ENCODE measurements around the gene STAG1.

STAG1 gene

GRCh38 chr3:136296960-136297359, 455.2 kb downstream of the STAG1 start:
- Histone ChIP-seq H3K9me3 (ENCODE audit: insufficient read depth, low read depth, low read length) (no peaks in the 10 kb centered on the region), H3K27me3 (ENCODE audit: insufficient read depth, low read length) (no peaks in the 10 kb centered on the region), H3K4me1 (ENCODE audit: insufficient read depth, low read length) (peaks cover 14% of the 10 kb centered on the region), H3K9ac (ENCODE audit: low read depth, low read length) (no peak overlapping the region), H3K36me3 (ENCODE audit: insufficient read depth, low read depth, low read length) (peaks cover 70% of the 10 kb centered on the region), H3K4me3 (ENCODE audit: low read length) (no peak overlapping the region), H3K27ac (ENCODE audit: low read length) (no peak overlapping the region)

- H3K4me3 ChIP-seq (ENCODE audit: low read length): no peak overlapping the region
- H3K36me3 ChIP-seq (ENCODE audit: insufficient read depth, low read depth, low read length): peaks cover 44% of the 10 kb centered on the region
- H3K4me1 ChIP-seq (ENCODE audit: insufficient read depth, low read length): peaks cover 14% of the 10 kb centered on the region
- no peaks in the 10 kb centered on the region for H3K9me3 ChIP-seq (ENCODE audit: insufficient read depth, low read depth, low read length)
- H3K9ac ChIP-seq (ENCODE audit: low read depth, low read length): no peak overlapping the region
- H3K27me3 ChIP-seq (ENCODE audit: insufficient read depth, low read length): no peaks in the 10 kb centered on the region
- H3K27ac ChIP-seq (ENCODE audit: low read length): no peak overlapping the region
Measured at GRCh38 chr3:136294176-136294575, 458.0 kb downstream of the STAG1 start.

- no peaks in the 10 kb centered on the region for H3K9me3 ChIP-seq (ENCODE audit: insufficient read depth, low read depth, low read length)
- H3K4me1 ChIP-seq (ENCODE audit: insufficient read depth, low read length): peaks cover 14% of the 10 kb centered on the region
- H3K4me3 ChIP-seq (ENCODE audit: low read length): no peak overlapping the region
- peaks cover 37% of the 10 kb centered on the region for H3K36me3 ChIP-seq (ENCODE audit: insufficient read depth, low read depth, low read length)
- no peak overlapping the region for H3K27ac ChIP-seq (ENCODE audit: low read length)
- no peak overlapping the region for H3K9ac ChIP-seq (ENCODE audit: low read depth, low read length)
- no peaks in the 10 kb centered on the region for H3K27me3 ChIP-seq (ENCODE audit: insufficient read depth, low read length)
Measured at GRCh38 chr3:136293279-136293678, 458.9 kb downstream of the STAG1 start.

DNA sequence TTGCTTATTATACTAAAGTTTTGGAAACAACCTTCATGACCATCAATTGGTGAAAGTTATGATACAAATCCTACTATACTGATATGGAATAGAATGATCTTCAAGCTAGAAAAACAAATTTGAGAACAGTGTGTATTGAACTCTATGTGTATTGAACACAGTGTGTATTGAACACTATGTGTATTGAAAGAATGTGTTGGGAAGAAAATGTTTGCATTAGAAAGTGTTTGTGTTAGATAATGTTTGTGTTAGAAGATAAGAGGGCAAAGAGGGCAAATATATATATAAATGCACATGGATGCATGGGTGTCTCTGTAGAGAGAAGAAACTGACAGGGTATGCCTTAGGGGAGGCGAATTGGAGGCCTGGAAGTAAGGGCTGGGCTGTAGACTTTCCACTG, 459.7 kb downstream of the STAG1 start:
- peaks cover 30% of the 10 kb centered on the region for H3K36me3 ChIP-seq (ENCODE audit: insufficient read depth, low read depth, low read length)
- no peaks in the 10 kb centered on the region for H3K27me3 ChIP-seq (ENCODE audit: insufficient read depth, low read length)
- H3K27ac ChIP-seq (ENCODE audit: low read length): no peak overlapping the region

GRCh38 chr3:136291302-136291701, 460.9 kb downstream of the STAG1 start:
- no peaks in the 10 kb centered on the region for H3K9me3 ChIP-seq (ENCODE audit: insufficient read depth, low read depth, low read length)
- peaks cover 35% of the 10 kb centered on the region for H3K36me3 ChIP-seq (ENCODE audit: insufficient read depth, low read depth, low read length)
- no peak overlapping the region for H3K4me3 ChIP-seq (ENCODE audit: low read length)
- H3K27ac ChIP-seq (ENCODE audit: low read length): no peak overlapping the region
- no peak overlapping the region for H3K9ac ChIP-seq (ENCODE audit: low read depth, low read length)
- H3K27me3 ChIP-seq (ENCODE audit: insufficient read depth, low read length): no peaks in the 10 kb centered on the region
- H3K4me1 ChIP-seq (ENCODE audit: insufficient read depth, low read length): no peaks in the 10 kb centered on the region; the same call in 1 of the 2 replicates

More for the DNA sequence above, 459.7 kb downstream of the STAG1 start:
- Histone ChIP-seq H3K4me1 (ENCODE audit: insufficient read depth, low read length) (peaks cover 11% of the 10 kb centered on the region), H3K9ac (ENCODE audit: low read depth, low read length) (no peak overlapping the region), H3K9me3 (ENCODE audit: insufficient read depth, low read depth, low read length) (no peaks in the 10 kb centered on the region), H3K4me3 (ENCODE audit: low read length) (no peak overlapping the region)

All from iPS-20b (cell line).